Measurements from ENCODE around the gene SRSF11.

GRCh38 chr1:70210820-70211219 lies 10.4 kb upstream of the SRSF11 start:
- no peak for TF ChIP-seq CTCF (conservative IDR thresholded peaks at IDR 0.05; ENCODE audit: low read depth, low read length)
- TF ChIP-seq EZH2 (IDR thresholded peaks at IDR 0.05; ENCODE audit: borderline replicate concordance, low read depth, low read length, poor library complexity, severe bottlenecking), result no peak
